GM19238 (cell line): ENCODE results near the gene CCDC97.
A peak's percentile ranks its signal among the peaks of the same experiment; 100 is the strongest.
"Not testable (repeated sequence)": the region's sequence is repeated elsewhere in the genome, so short reads cannot be mapped to it uniquely, and the experiment has no call there.

Experiments used
- DNase-seq: peaks from one replicate; pipeline ENCODE4 v3.0.0; 2011; ENCODE audit warnings: low spot score; ENCODE audit not compliant: insufficient read length

The CCDC97 gene

DNA sequence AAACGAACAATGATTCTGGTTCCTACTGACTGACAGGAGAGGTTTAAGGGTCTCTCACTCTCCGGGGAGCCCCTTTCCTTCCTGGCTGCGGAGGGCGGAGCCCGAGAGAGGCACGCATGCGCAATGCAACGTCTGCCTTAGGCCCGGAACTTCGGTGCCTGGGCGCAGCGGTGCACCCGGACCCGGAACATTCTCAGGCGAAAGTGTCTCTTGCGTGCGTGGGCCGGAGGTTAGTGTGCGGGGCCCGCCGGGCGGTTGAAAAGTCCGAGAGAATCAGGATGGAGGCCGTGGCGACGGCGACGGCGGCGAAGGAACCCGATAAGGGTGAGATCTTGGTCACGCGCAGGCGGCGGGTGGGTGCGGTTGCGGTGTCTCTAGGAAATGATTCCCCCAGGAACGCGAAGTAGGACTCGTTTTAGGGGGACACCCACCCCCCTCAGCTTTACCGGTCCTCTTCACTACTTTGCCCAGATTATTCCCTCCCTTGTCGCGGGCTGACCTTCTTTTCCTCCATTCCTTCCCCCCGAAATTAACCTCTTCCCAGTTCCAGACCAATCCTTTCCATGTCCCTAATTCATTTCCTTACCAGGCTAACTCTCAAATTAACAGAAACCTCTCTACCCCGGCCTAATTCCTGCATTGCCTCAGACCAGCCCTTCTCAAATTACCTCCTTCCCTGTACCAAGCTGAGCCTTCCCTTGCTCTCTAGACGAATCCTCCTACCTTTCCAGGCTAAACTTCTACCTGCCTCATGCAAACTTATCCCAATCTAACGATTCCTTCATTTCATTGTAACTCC is at the start of gene CCDC97:
Gene CCDC97, plus strand, starts transcription at position 140 of the 799 bp plus-strand sequence. Its CDS starts 139 bp downstream, at position 279.
- DNase-seq = peak; percentile 94

DNA sequence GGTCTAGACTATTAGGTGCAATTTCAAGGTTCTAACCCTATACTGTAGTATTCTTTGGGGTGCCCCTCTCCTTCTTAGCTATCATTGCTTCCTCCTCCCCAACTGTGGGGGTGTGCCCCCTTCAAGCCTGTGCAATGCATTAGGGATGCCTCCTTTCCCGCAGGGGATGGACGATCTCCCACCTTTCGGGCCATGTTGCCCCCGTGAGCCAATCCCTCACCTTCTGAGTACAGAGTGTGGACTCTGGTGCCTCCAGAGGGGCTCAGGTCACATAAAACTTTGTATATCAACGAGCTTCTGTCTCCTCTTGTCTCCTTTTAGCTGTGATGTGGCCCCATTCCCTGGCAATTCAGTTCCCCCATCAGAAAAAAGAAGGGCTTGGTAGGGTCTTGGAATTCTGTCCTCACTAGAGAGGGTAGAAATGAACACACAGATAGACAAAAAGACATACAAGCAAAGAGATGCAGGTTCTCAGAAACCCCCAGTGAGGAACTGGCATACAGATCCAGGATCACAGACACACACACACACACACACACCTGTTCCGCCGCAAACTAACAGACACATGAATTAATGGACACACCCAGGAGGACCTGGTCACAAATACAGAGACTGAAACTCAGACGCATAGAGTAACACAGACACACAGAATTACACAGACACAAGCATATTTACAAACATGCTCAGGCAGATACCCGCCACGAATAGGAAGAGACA is 48.3 kb upstream of the CCDC97 start:
- DNase-seq = no peak

DNA sequence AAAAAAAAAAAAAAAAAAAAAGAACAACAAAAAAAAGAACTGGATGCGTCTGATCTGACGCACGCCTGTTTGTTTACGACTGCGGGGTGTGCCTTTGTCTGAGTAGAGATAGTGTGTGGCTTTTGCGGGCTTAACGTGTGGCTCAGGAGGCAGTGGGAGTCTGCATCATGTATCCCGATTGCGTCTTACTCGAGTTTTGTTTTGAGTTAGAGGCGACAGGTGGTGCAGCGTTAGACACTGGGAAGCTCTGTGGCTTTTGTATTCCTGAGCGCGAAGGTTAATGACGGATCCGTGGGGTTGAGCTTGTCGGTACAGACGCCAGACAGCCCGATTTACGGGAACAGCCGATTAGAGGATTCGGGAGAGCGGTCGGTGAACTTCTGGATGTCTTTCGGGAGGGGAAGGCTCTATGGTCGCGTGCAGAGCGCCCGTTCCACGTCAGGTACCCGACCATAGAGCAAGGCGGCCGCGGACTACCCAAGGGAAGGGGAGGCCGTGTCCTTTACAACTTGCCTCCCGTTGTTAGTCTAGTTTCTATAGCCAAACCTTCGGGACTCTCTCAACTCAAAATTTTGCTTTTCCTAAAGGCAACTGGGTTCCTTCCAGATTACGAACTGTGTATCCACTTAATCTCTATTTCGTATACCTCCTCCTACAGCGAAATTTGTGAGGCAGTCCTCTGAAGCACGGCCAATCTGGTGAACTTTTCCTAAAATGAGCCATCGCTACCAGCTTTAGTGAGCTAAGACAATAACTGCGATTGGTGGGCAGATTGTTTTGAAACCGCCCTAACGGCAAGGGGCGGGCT is 46.7 kb upstream of the CCDC97 start:
- peak; percentile 38 for DNase-seq

DNA sequence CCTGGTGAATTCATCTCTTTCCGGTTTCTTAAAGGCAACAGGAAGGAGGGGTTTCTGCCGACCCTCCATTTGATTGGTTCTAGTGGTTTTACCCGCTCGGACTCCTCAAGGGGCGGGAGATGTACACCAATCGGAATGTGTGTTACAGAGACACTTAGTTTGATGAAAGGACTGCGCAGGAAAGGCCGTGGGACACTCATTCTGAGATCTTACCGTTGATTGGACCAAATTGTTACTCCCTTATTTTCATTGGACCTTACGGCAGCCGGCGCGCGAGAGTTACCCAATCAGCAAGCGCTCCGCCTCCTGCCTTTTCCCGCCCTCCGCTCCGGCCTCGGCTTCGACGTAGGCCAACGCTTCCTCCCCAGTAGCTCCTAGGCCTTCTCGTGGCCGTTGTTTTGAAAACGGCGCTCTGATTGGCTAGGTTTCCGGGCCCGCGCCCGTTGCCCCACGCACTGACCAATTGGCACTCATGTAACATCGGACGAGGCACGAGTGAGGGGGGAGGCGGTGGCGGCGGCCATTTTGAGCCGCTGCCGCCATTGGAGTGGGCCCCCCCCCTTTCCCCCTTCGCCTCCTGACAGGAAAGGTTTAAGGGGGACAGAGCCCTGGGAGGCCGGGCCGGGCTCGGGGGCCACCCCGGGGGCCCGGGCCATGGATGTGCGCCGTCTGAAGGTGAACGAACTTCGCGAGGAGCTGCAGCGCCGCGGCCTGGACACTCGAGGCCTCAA is 46.0 kb upstream of the CCDC97 start, which contains the start of gene HNRNPUL1:
Gene HNRNPUL1, plus strand, starts transcription at position 523 of the 731 bp plus-strand sequence. Its CDS starts 132 bp downstream, at position 655.
- DNase-seq = peak; percentile 95

DNA sequence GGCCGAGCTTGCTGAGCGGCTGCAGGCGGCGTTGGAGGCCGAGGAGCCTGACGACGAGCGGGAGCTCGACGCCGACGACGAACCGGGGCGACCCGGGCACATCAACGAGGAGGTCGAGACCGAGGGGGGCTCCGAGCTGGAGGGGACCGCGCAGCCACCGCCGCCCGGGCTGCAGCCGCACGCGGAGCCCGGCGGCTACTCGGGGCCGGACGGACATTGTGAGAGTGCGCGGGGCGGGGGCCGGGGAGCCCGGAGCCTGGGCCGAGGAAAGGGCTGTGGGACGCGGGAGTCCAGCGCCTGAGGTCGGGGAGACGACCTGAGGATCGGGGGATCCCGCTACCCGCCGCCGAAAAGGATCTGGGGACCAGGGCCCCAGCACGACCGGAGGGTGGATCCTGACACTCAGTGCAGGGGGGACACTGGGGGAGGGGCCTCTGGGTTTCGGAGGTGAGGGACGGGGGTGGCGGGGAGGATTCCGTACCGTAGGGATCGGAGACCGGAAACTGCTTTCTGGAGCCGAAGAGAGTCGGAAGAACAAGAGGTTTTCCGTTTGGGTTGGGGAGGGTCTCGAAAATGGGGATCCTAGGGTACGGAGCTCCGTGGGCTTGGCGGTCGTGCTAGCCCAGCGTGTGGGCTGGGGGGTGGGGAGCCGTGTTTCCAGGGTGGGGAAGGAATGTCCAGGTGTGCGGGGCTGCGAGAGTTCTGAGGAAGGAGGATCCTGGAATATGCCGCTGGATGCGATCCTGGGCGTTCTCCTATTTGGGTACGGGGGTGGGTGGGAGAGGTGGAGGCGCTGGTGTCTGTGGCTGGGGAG is 45.2 kb upstream of the CCDC97 start:
- peak; percentile 48 for DNase-seq

DNA sequence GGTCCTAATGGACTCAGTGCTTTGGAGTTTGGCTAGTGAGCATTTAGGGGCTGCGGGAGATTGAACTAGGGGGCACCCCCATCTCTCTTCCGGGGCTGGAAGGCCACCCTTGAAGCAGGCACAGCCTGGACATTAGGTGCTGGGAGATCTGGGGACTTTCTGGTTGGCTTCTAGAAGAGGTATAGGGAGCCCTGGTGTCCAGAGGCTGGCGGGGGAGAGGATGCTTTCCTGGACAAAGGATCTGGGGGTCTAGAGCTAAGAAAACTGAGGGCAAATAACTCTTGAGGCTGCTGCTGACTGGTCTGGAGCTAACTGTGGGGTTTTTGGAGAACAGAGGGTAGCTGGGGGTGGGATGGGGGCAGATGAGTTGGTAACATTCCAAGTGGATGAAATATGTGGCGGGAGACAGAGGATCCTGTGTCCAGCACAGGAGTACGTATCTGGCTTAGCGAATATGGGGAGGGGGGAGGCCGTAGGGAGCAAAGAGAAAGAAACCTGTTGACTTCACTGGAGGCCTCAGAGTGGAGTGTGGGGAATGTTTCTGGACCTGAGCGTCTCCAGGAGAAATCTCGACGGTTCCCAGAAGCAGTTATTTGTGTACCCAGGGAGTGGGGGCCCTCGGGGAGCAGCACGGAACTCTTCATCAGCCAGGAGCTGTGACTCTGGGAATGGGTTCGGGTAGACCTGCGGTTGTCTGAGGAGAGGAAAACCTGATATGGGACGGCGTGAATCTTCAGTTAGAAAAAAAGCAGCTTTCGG is 44.4 kb upstream of the CCDC97 start:
- no peak for DNase-seq

DNA sequence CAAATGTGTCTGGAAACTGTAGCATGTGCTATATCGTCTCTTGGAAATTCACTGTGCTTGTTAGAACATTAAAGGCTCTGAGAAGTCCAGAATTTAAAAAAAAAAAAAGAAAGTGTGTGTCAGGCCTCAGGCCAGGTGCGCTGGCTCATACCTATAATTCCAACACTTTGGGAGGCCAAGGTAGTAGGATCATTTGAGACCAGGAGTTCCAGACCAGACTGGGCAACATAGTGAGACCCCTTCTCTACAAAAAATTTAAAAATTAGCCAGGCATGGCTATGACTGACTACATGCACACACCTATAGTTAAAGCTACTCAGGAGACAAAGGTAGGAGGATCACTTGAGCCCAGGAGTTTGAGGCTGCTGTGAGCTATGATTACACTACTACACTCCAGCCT is 40.9 kb upstream of the CCDC97 start:
- no peak for DNase-seq

DNA sequence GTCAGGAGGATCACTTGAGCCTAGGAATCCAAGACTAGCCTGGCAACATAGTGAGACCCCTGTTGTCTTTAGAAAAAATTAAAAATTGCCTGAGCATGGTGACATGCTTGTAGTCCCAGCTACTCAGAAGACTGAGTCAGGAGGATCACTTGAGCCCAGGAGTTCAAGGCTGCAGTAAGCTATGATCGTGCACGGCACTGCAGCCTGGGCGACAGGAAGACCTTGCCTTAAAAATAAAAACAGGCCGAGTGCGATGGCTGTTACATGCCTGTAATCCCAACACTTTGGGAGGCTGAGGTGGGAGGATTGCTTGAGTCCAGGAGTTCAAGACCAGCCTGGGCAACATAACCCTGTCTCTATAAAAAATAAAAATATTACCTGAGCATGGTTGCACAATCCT is 40.4 kb upstream of the CCDC97 start:
- DNase-seq = no peak

DNA sequence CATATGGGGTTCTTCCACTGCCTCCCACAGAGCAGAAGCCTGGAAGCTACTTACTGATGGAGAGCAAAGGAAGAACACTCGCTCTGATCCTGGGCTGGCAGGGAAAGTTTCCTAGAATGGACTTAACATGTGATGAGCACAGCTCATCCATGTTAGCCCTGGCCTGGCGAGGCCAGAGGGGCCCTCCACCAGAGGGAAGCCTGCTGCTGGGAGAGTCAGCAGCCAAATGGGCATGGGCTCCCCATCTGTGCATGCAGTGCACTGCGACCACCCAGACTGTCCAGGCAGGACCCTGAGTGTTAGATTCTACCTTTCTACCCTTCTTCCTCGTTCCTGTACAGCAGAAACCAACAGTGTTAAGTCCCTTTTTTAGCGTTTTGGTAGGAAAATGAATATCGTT is 36.9 kb upstream of the CCDC97 start:
- DNase-seq = no peak

DNA sequence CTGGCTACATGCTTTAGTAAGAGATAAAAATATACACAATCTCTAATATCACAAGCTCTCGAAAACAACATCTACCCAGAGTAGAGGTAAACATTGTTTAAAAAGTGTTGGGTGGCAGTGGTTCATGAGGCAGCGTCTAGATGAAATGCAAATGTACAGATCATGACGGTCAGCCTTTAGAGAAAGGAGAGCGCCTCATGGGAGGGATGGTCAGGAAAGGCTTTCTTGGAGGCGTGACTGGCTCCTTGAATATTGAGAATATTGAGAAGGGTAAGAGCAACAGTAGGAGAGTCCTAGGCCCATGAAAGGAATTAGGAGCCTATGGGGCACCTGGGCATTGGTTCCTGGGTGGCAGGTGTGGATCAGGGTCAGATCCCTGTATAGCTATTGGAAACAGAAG is 35.2 kb upstream of the CCDC97 start:
- no peak for DNase-seq

DNA sequence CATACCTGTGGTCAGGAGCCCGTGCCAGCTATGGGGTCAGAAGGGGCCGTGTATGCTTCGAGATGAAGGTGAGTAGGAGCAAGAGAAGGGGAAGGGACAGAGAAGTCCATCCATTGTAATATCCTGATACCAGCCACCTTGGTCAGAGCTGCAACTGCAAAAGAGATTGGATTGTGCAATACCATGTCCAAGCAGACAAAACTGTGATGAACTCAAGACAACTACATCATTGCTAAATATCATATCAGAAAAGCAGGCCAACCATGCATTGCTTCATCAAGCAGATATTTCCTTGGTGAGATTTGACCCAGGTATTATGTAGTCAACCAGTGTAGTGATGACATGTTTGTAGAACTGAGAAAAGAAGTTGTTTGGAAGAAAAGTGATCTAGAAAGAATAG is 33.7 kb upstream of the CCDC97 start:
- DNase-seq = no peak

DNA sequence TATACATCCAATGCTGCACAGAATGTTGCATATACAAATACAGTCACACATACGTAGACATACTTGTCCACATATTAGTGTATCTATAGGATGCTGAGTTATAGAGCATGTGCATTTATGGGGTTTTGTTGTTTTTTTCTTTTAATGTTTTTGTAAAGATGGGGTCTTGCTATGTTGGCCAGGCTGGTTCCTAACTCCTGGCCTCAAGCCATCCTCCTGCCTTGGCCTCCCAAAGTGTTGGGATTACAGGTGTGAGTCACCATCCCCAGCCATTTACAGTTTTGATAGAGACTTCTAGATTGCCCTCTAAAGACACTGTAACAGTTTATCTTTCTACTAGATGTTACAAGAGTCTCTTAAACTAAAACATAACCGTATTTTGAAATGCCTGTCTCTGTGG is 31.5 kb upstream of the CCDC97 start:
- DNase-seq = no peak

DNA sequence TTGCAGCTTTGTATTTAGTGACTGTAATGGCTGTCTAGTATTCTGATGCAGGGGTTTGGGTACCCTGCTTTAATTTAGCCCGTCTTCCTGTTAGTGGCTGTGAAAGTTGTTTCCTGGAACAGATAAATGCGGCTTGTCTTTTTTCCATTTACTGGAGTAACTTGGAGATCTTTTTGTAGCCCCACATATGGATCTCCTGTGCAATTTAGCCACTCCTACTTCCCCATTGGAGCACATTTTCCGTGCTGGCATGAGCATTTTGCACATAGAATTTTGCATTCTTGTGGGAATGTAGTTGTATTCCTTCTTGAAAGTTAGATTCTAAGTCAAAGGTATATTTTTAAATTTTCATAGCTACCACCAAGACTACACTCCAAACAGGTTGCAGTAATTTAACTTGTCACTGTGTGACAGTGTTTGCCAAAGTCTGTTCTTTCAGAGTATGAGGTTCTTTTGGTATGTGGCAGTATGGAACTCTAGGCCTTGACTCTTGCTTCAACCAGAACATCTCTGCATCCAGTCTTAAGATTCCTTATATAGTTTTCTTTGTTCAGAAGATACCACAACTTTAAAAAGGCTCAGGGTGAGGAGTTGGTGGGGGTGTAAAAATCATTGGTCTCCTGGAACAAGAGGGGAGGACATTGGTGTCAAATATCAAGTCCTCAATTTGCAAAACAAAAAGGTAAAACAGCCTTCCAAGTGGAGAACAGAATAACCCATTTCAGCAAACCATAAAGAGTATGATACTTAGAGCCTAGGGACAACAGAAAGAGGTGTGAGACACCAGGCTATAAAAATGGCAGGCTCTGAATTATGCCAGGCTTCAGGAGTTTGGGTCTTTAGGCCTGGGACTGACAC is 21.1 kb upstream of the CCDC97 start:
- DNase-seq = no peak

DNA sequence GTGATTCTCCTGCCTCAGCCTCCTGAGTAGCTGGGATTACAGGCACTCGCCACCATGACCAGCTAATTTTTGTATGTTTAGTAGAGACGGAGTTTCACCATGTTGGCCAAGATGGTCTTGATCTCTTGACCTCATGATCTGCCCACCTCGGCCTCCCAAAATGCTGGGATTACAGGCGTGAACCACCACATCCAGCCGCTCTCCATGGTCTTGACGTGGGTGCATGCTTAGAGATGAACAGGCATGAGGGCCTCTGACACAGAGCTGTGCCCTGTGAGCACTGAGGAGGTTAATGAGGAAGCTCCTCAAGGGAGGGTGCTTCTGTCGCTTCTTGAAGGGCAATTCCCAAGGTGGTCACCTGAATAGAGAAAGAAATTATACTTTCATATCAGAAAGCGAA is 20.2 kb upstream of the CCDC97 start:
- DNase-seq = not testable (repeated sequence)

DNA sequence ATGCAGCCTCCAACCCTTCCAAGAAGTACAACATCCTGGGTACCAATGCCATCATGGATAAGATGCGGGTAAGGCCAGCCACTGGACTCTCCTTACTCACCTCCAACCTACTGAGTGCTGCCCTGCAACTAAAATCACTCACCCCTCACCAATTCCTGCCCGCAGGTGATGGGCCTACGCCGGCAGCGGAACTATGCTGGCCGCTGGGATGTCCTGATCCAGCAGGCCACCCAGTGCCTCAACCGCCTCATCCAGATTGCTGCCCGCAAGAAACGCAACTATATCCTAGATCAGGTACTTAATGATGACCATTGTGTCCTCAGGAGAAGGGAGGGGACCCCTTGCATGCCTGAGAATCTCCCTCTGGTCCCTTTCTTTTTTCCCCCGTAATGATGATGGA is 15.6 kb upstream of the CCDC97 start:
- no peak for DNase-seq

DNA sequence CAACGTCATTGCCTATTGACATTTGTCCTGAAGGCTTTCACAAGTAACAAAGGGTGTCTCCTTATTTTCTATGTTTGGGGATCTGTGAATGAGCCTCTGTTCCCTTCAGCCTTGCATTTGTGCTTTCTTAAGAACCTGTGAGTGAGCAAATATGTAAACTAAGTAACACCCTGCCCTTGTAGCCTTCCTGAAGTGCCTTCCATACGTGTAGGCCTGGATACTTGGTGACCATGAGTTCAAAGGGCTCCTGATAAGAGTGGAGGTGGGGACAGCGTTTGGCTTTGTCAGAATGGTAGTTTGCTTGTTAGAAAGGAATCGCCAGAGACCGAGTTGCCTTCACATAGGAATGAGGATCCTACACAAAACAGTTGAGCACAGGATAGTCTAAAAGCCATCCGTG is 14.5 kb upstream of the CCDC97 start:
- DNase-seq = no peak

DNA sequence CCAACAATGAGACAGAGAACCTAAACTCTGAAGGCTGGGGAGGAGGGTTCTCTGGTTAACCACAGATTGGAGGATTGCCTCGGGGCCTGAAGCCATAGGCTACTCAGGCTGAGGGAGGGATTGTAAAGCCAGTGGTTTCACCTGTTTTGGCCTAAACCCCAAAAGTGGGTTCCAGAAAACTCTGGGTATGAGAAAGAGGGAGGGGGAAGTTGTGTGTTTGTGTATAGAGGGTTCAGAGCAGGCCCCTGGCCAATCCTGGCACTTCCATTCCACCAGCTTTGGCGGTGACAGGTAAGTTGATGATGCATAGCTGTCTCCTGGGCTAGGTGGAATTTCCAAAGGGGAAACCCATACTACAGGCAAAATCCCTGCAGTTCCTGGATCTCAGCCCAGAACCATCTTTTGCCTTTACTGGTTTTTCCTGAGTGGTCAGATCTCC is 13.5 kb upstream of the CCDC97 start:
- DNase-seq = no peak

DNA sequence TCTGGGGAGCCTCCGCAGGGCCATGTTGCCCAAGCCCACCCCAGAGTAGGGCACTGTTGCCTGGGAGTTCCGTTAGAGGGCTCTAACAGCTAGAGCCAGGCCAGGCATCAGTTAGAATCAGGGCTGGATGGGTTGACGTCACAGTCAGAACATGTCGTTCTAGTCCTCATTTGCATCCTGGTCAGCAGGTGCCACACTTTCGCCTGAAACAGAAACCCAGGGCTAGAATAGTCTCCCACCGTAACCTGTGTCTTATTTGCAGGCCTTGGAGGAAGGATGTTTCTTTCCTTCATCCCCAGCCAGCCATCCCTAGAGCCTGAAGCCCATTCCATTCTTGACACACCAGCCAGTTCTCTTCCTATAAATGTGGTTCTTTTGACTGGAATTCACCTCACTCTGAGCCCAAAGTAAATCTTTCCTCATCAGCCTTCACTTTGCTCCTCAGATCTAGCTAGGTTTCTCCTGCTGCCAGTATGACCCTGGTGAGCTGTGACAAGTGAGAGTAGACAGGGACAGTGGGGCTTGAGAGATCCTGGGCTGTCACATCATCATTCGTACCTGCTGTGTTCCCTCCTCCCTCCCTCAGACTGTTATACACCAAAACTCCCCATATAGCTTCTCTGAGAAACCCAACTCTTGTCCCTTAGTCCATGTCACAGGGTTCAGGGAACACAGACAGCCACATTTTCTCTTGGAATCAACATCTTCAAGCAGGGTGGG is 12.2 kb upstream of the CCDC97 start:
- DNase-seq = peak; percentile 88
